Liver (tissue), 9 donors: Measurements from ENCODE around the gene WDR76. TPM values are rescaled to one million over a fixed set of nuclear protein-coding genes. Genes with fewer than 3 reads are reported as not detected.

Experiments
- DNase-seq: peaks from one replicate; pipeline ENCODE4 v3.0.0-alpha.2; 2017; ENCODE audit warnings: low spot score
- H3K27ac ChIP-seq, 2 donors: one replicate each; pipeline ENCODE4 v1.7.0; 2013; ENCODE audit warnings: inconsistent platforms in 2 of 2, low read length in 2 of 2, control low read depth in 1 of 2, low read depth in 1 of 2, mild to moderate bottlenecking in 1 of 2
- H3K27me3 ChIP-seq, 4 donors: one replicate each; pipeline versions ENCODE4 v1.6.1 to v1.7.0; 2013; ENCODE audit warnings: low read length in 3 of 4, inconsistent platforms in 1 of 4, mild to moderate bottlenecking in 1 of 4, moderate library complexity in 1 of 4; ENCODE audit not compliant: control insufficient read depth in 4 of 4, insufficient read depth in 4 of 4
- H3K36me3 ChIP-seq, 4 donors: one replicate each; pipeline versions ENCODE4 v1.6.1 to v1.7.0; 2013; ENCODE audit warnings: low read length in 3 of 4, mild to moderate bottlenecking in 3 of 4, low read depth in 1 of 4, moderate library complexity in 1 of 4; ENCODE audit not compliant: control insufficient read depth in 4 of 4, insufficient read depth in 3 of 4
- H3K4me1 ChIP-seq, 4 donors: one replicate each; pipeline versions ENCODE4 v1.6.1 to v1.7.0; 2013; ENCODE audit warnings: low read length in 3 of 4, mild to moderate bottlenecking in 3 of 4, moderate library complexity in 1 of 4; ENCODE audit not compliant: control insufficient read depth in 4 of 4, insufficient read depth in 4 of 4
- H3K4me3 ChIP-seq, 3 donors: one replicate each; pipeline versions ENCODE4 v1.6.1 to v1.7.0; 2013; ENCODE audit warnings: low read length in 3 of 3, control low read depth in 1 of 3, low read depth in 1 of 3, mild to moderate bottlenecking in 1 of 3
- H3K9ac ChIP-seq, 2 donors: one replicate each; pipeline ENCODE4 v1.7.0; 2013; ENCODE audit warnings: low read length in 2 of 2, mild to moderate bottlenecking in 2 of 2, moderate library complexity in 2 of 2, control low read depth in 1 of 2, low read depth in 1 of 2
- H3K9me3 ChIP-seq, 4 donors: one replicate each; pipeline versions ENCODE4 v1.6.1 to v1.7.0; 2013; ENCODE audit warnings: low read length in 3 of 4; ENCODE audit not compliant: control insufficient read depth in 4 of 4
- EGR1 ChIP-seq, 2 donors: IDR thresholded peaks; 2 replicates each; pipeline ENCODE4 v1.6.1; 2016 to 2018; ENCODE audit warnings: antibody characterized with exemption in 2 of 2, low read depth in 2 of 2
- FOXA1 ChIP-seq: IDR thresholded peaks from 2 replicates; pipeline ENCODE4 v1.6.1; 2016; ENCODE audit warnings: antibody characterized with exemption
- FOXA2 ChIP-seq: IDR thresholded peaks from 2 replicates; pipeline ENCODE4 v1.6.1; 2016; ENCODE audit warnings: antibody characterized with exemption
- GABPA ChIP-seq, 2 donors: IDR thresholded peaks in 1 of 2; conservative IDR thresholded peaks in 1 of 2; 2 replicates each; pipeline ENCODE4 v1.6.1; 2016; ENCODE audit warnings: antibody characterized with exemption in 2 of 2, mild to moderate bottlenecking in 1 of 2, moderate library complexity in 1 of 2
- HNF4A ChIP-seq, 2 donors: conservative IDR thresholded peaks; 2 replicates each; pipeline ENCODE4 v1.6.1; 2016; ENCODE audit warnings: antibody characterized with exemption in 2 of 2, mild to moderate bottlenecking in 2 of 2
- HNF4G ChIP-seq: IDR thresholded peaks from 2 replicates; pipeline ENCODE4 v1.6.1; 2016; ENCODE audit warnings: antibody characterized with exemption
- JUND ChIP-seq, 2 donors: IDR thresholded peaks; 2 replicates each; pipeline ENCODE4 v1.6.1; 2016; ENCODE audit warnings: antibody characterized with exemption in 2 of 2
- NR2F2 ChIP-seq: IDR thresholded peaks from 2 replicates; pipeline ENCODE4 v1.6.1; 2016; ENCODE audit warnings: antibody characterized with exemption
- RAD21 ChIP-seq, 2 donors: IDR thresholded peaks; 2 replicates each; pipeline ENCODE4 v1.6.1; 2016; ENCODE audit warnings: antibody characterized with exemption in 2 of 2, mild to moderate bottlenecking in 2 of 2
- RXRA ChIP-seq, 2 donors: IDR thresholded peaks; 2 replicates each; pipeline ENCODE4 v1.6.1; 2017 to 2018; ENCODE audit warnings: antibody characterized with exemption in 2 of 2, mild to moderate bottlenecking in 1 of 2
- SP1 ChIP-seq: IDR thresholded peaks from 2 replicates; pipeline ENCODE4 v1.6.1; 2018; ENCODE audit warnings: antibody characterized with exemption, mild to moderate bottlenecking
- YY1 ChIP-seq: IDR thresholded peaks from 2 replicates; pipeline ENCODE4 v1.6.1; 2016; ENCODE audit warnings: antibody characterized with exemption, mild to moderate bottlenecking
- WGBS: extraction: QIAGEN DNeasy Blood & Tissue Kit; methylation state at CpG from one replicate; pipeline ENCODE4 v1.1.7; 2013; 5-methylcytosine and 5-hydroxymethylcytosine counted together
- polyA plus RNA-seq, 2 donors: library from polyadenylated mRNA; stranded (reverse) in 1 of 2; unstranded in 1 of 2; fragments of 200-250 nt in 1 of 2; fragments of >200 nt in 1 of 2; fragmentation: Nextera tagmentation in 1 of 2; extraction: Ambion mirVana in 1 of 2; gene quantifications; one replicate each; pipeline versions ENCODE4 v1.2.1 to v1.2.3, GENCODE V29; 2013 to 2015
- total RNA-seq, 2 donors: library from RNA; depleted of rRNA; stranded (reverse); fragments of >200 nt; gene quantifications; one replicate each; pipeline ENCODE4 v1.2.3, GENCODE V29; 2014
- TF ChIP-seq, protein P1 (sequence below): IDR thresholded peaks from 2 replicates; pipeline ENCODE4 v1.6.1; 2016; ENCODE audit warnings: antibody characterized with exemption
- TF ChIP-seq, protein P2 (sequence below): fragments of 150-350 bp; IDR thresholded peaks from 2 replicates; pipeline ENCODE4 v1.5.1; 2017; ENCODE audit warnings: improper control_type of control experiment, low read depth, low read length; ENCODE audit not compliant: missing input control
- TF ChIP-seq, protein P3 (sequence below): IDR thresholded peaks from 2 replicates; pipeline ENCODE4 v1.6.1; 2016; ENCODE audit warnings: antibody characterized with exemption
- donor health status: healthy.
- donor health status: healthy.
- donor health status: healthy.
- donor health status: healthy.
- donor health status: healthy.

Gene WDR76
- total RNA-seq (10 to 100 TPM in 1 of 2 donors, under 1 TPM in 1; 0.84 to 17.4 TPM), polyA plus RNA-seq (under 1 TPM; 0.44 to 0.78 TPM)

DNA sequence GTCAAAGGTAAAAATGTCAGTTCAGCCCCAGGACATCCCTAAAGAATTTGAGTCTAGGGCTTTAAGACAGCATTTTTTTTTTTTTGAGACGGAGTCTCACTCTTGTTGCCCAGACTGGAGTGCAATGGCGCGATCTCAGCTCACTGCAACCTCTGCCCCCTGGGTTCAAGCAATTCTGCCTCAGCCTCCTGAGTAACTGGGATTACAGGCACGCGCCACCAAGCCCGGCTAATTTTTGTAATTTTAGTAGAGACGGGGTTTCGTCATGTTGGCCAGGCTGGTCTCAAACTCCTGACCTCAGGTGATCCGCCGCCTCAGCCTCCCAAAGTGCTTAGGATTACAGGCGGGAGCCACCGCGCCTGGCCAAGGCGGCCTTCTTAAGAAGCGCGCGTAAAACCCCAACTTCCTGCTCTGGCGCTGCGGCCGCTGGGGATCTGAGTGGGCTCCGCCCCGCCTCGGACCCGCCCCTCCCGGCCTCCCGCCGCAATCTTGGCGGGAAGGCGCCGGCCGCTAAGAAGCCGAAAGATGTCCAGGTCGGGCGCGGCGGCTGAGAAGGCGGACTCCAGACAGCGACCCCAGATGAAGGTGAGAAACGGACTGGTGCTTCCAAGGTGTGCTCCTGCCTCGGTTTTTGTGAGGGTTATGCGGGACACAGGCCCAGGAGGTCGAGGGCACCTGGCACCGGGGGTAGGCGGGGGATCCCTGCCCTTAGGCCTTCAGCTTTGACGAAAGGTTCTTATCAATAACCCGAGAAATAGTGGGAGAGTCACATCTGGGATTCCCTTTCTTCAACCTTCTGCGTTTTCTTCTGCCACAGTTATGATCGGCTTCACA is at the start of gene WDR76:
Gene WDR76 (plus strand): TSS at position 495 of the 834 bp plus-strand sequence. CDS start 31 bp downstream, at position 526.
- H3K9me3 ChIP-seq: no peaks in the 10 kb centered on the region
- peaks cover 8 to 18% (median 12%) of the 10 kb centered on the region in 4 donors for H3K4me1 ChIP-seq
- no peak for TF ChIP-seq NR2F2
- peak in 1 of 2 donors; percentile 65 for TF ChIP-seq GABPA (IDR thresholded peaks at IDR 0.05 in 1 of 2, conservative IDR thresholded peaks at IDR 0.05 in 1 of 2)
- H3K27me3 ChIP-seq: no peaks in the 10 kb centered on the region
- peak; percentile 82 for DNase-seq
- H3K4me3 ChIP-seq: peak within 1 kb of the TSS; percentile 8 to 57 (median 38)
- no peaks in the 10 kb centered on the region for H3K36me3 ChIP-seq
- 6% methylated on average over 48 of the region's 48 CpGs for WGBS
- peak within 1 kb of the TSS in 1 of 2 donors; percentile 16 for H3K9ac ChIP-seq
- peak within 1 kb of the TSS in 1 of 2 donors; percentile 25 for H3K27ac ChIP-seq

DNA sequence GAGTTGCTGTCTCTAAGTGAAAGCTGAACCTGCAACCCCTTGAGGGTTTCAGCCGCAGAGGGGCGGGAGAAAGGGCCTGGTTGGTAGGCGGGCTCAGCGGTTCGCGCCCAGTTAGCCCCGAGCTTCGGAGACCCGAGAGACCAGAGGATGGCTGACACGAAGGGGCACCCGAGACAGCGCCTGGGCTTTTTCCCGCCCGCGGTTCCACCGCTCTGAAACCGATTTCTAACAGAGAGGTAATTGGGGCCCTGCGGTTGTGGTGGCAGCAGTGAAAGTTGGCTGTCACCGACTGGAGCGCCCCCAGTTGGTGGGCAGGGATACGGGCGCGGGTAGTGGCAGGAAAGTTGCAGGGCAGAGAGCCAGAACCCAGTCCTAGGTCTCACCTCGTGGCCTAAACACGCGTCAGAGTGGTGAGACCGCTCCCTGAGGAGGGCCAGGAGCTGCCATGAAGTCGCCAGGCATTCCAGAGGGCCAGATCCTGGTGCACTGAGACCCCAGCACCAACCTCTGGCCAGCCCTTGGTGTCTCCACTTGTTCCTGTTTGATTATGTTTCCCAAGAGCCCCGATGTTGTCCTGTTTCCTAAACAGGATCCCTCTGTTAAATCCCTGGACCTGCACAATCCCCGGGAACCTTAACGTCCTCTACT is 49.4 kb upstream of the WDR76 start:
- peak overlapping the region; percentile 63 to 91 (median 82) for H3K4me3 ChIP-seq
- peak; percentile 83 for DNase-seq
- peaks cover 0 to 19% (median 11%) of the 10 kb centered on the region in 4 donors for H3K4me1 ChIP-seq
- peak overlapping the region; percentile 42 to 92 for H3K9ac ChIP-seq
- TF ChIP-seq RXRA (IDR thresholded peaks at IDR 0.05) (peak in 1 of 2 donors; percentile 26), EGR1 (IDR thresholded peaks at IDR 0.05; ENCODE audit: low read depth in 2 of 2) (peak in 1 of 2 donors; percentile 53), FOXA1 (no peak), GABPA (IDR thresholded peaks at IDR 0.05 in 1 of 2, conservative IDR thresholded peaks at IDR 0.05 in 1 of 2) (no peak), YY1 (peak; percentile 59), JUND (IDR thresholded peaks at IDR 0.05) (no peak), RAD21 (IDR thresholded peaks at IDR 0.05) (peak; percentile 23 to 35), NR2F2 (peak; percentile 59), SP1 (peak; percentile 41), HNF4A (conservative IDR thresholded peaks at IDR 0.05) (no peak)
- TF ChIP-seq, protein P1, sequence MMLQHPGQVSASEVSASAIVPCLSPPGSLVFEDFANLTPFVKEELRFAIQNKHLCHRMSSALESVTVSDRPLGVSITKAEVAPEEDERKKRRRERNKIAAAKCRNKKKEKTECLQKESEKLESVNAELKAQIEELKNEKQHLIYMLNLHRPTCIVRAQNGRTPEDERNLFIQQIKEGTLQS: no peak
- TF ChIP-seq, protein P2, sequence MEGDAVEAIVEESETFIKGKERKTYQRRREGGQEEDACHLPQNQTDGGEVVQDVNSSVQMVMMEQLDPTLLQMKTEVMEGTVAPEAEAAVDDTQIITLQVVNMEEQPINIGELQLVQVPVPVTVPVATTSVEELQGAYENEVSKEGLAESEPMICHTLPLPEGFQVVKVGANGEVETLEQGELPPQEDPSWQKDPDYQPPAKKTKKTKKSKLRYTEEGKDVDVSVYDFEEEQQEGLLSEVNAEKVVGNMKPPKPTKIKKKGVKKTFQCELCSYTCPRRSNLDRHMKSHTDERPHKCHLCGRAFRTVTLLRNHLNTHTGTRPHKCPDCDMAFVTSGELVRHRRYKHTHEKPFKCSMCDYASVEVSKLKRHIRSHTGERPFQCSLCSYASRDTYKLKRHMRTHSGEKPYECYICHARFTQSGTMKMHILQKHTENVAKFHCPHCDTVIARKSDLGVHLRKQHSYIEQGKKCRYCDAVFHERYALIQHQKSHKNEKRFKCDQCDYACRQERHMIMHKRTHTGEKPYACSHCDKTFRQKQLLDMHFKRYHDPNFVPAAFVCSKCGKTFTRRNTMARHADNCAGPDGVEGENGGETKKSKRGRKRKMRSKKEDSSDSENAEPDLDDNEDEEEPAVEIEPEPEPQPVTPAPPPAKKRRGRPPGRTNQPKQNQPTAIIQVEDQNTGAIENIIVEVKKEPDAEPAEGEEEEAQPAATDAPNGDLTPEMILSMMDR: peak; percentile 55
- H3K9me3 ChIP-seq: no peaks in the 10 kb centered on the region
- peaks cover 3 to 16% (median 13%) of the 10 kb centered on the region in 4 donors for H3K36me3 ChIP-seq
- no peaks in the 10 kb centered on the region for H3K27me3 ChIP-seq
- H3K27ac ChIP-seq: peak overlapping the region; percentile 84 to 88
- WGBS: 1% methylated on average over 31 of the region's 31 CpGs

DNA sequence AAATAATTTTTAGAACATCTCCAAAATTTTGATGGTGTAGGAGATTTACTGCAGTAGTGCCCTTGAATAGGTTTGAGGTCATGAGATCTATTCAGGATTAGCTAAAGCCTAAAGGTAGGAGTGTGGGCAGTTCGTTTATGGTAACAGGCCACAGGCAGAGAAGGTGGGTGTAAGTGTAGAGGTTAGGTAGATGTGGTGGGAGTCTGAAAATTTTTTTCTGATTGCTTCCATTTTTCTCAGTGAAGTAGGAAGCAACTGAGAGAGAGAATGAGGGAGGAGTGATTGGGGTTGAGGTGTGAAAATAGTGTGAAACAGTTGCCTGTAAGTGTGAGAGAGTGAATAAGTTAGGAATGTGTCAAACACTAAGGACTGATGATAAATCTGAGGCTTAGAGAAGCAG is 47.8 kb upstream of the WDR76 start:
- WGBS: 89% methylated on average over 1 of the region's 1 CpG

More for the DNA sequence above, 47.8 kb upstream of the WDR76 start:
- no peak overlapping the region for H3K9ac ChIP-seq
- DNase-seq: no peak
- peaks cover 0 to 3% (median 2%) of the 10 kb centered on the region in 4 donors for H3K36me3 ChIP-seq
- no peaks in the 10 kb centered on the region for H3K27me3 ChIP-seq
- TF ChIP-seq, protein P1: no peak
- TF ChIP-seq RXRA (IDR thresholded peaks at IDR 0.05) (no peak), FOXA1 (no peak), EGR1 (IDR thresholded peaks at IDR 0.05; ENCODE audit: low read depth in 2 of 2) (no peak), YY1 (no peak), HNF4G (no peak), HNF4A (conservative IDR thresholded peaks at IDR 0.05) (no peak), FOXA2 (no peak), SP1 (no peak)
- TF ChIP-seq, protein P3, sequence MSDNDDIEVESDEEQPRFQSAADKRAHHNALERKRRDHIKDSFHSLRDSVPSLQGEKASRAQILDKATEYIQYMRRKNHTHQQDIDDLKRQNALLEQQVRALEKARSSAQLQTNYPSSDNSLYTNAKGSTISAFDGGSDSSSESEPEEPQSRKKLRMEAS: no peak
- peaks cover 0 to 19% (median 11%) of the 10 kb centered on the region in 4 donors for H3K4me1 ChIP-seq
- H3K9me3 ChIP-seq: no peaks in the 10 kb centered on the region
- H3K27ac ChIP-seq: no peak overlapping the region
- H3K4me3 ChIP-seq: no peak overlapping the region
